Caco-2 (cell line): ENCODE data around the gene BTRC. TPM values are rescaled to one million over a fixed set of nuclear protein-coding genes. Genes with fewer than 3 reads are reported as not detected.

Source experiments
- BruUV-seq: library from RNA; stranded (reverse); fragments of 400-500 nt; replicated peaks from 2 replicates; lab custom pipeline; 2021; lab: Mats Ljungman, UMichigan
- CTCF ChIA-PET: fragments of 300-600 bp; sonication (Branson Sonifier 250); formaldehyde crosslinking; loops from one replicate; lab custom pipeline; 2022; ENCODE audit warnings: antibody characterized with exemption; lab: Charles Lee
- POLR2A ChIA-PET: fragments of 300-600 bp; sonication (Branson Sonifier 250); formaldehyde crosslinking; loops from one replicate; lab custom pipeline; 2022; ENCODE audit warnings: antibody characterized with exemption; lab: Charles Lee
- DNase-seq, 2 experiments: peaks; one replicate each; pipeline versions ENCODE4 v3.0.0 to v3.0.0-alpha.2; 2020 to 2022
- H3K27me3 ChIP-seq: replicated peaks from 2 replicates; pipeline ENCODE4 v1.6.0; 2011; ENCODE audit warnings: low read length; ENCODE audit not compliant: control insufficient read depth, insufficient read depth
- H3K36me3 ChIP-seq: 2 replicates; pipeline ENCODE4 v1.5.1; 2011; ENCODE audit warnings: low read length; ENCODE audit not compliant: control insufficient read depth, insufficient read depth
- H3K4me1 ChIP-seq: fragments of 250-450 bp; sonication (Bioruptor Pico); 2 replicates; pipeline ENCODE4 v1.5.1; 2020; ENCODE audit warnings: mild to moderate bottlenecking
- H3K4me3 ChIP-seq: 2 replicates; pipeline ENCODE4 v1.5.1; 2011; ENCODE audit warnings: low read depth, mild to moderate bottlenecking, control low read depth, low read length
- H3K9me3 ChIP-seq: fragments of 250-450 bp; sonication (Bioruptor Pico); 2 replicates; pipeline ENCODE4 v1.5.1; 2020; ENCODE audit warnings: mild to moderate bottlenecking, moderate library complexity
- H3K27ac Mint-ChIP-seq: one replicate; pipeline ENCODE4 v1.8.0; 2022; ENCODE audit warnings: mixed read lengths; ENCODE audit not compliant: unreplicated experiment
- H3K27me3 Mint-ChIP-seq: one replicate; pipeline ENCODE4 v1.8.0; 2022; ENCODE audit warnings: mixed read lengths; ENCODE audit not compliant: insufficient read depth, unreplicated experiment
- H3K36me3 Mint-ChIP-seq: one replicate; pipeline ENCODE4 v1.8.0; 2022; ENCODE audit warnings: mild to moderate bottlenecking, mixed read lengths; ENCODE audit not compliant: insufficient read depth, unreplicated experiment
- H3K4me1 Mint-ChIP-seq: one replicate; pipeline ENCODE4 v1.8.0; 2022; ENCODE audit warnings: low read depth, mixed read lengths; ENCODE audit not compliant: unreplicated experiment
- H3K4me3 Mint-ChIP-seq: one replicate; pipeline ENCODE4 v1.8.0; 2022; ENCODE audit warnings: mild to moderate bottlenecking, moderate library complexity, mixed read lengths; ENCODE audit not compliant: unreplicated experiment
- H3K9me3 Mint-ChIP-seq: one replicate; pipeline ENCODE4 v1.8.0; 2022; ENCODE audit warnings: mixed read lengths; ENCODE audit not compliant: unreplicated experiment
- CTCF ChIP-seq, 2 experiments: fragments of 200-600 bp in 1 of 2; IDR thresholded peaks; 1 replicate in 1 of 2; 2 replicates in 1 of 2; pipeline versions ENCODE4 v1.5.1 to v1.8.0; 2011 to 2022; ENCODE audit warnings: antibody characterized with exemption in 1 of 2, control low read depth in 1 of 2, inconsistent platforms in 1 of 2, low read depth in 1 of 2, low read length in 1 of 2, mild to moderate bottlenecking in 1 of 2, moderate library complexity in 1 of 2; ENCODE audit not compliant: insufficient read depth in 1 of 2, severe bottlenecking in 1 of 2, unreplicated experiment in 1 of 2
- intact Hi-C: fragments of 100-400 bp; cut with micrococcal nuclease; formaldehyde crosslinking; loops from one replicate; pipeline ENCODE4 v1.10.0; 2022; ENCODE audit not compliant: unreplicated experiment
- total RNA-seq: library from RNA; stranded (reverse); gene quantifications from 2 replicates; pipeline ENCODE4 v1.2.3, GENCODE V29; 2022

The BTRC gene
- total RNA-seq, 1 experiment from 2014 or later = 19.6 TPM

GRCh38 chr10:101566333-101567164 is 212.6 kb downstream of the BTRC start:
- no peak for DNase-seq
- Mint-ChIP-seq H3K4me3 (no peak overlapping the region), H3K9me3 (no peaks in the 10 kb centered on the region), H3K4me1 (no peaks in the 10 kb centered on the region), H3K27ac (no peak overlapping the region), H3K27me3 (peaks cover 7% of the 10 kb centered on the region), H3K36me3 (peaks cover 8% of the 10 kb centered on the region)
- CTCF ChIA-PET = no interaction called here
- peaks cover 6% of the 10 kb centered on the region; the same call in 1 of the 2 replicates for H3K4me1 ChIP-seq
- BruUV-seq = no TSS peak
- 0 out of 2 replicates have a peak overlapping the region, but pooled peaks have one; percentile 8 for H3K4me3 ChIP-seq
- H3K9me3 ChIP-seq = no peaks in the 10 kb centered on the region
- H3K36me3 ChIP-seq = no peaks in the 10 kb centered on the region
- H3K27me3 ChIP-seq = no peaks in the 10 kb centered on the region
- intact Hi-C loops = no loop called here
- POLR2A ChIA-PET = no interaction called here
- no peak for TF ChIP-seq CTCF (IDR thresholded peaks at IDR 0.05; ENCODE audit: insufficient read depth in 1 of 2, low read depth in 1 of 2, low read length in 1 of 2, severe bottlenecking in 1 of 2, unreplicated experiment in 1 of 2)

- intact Hi-C loops = no loop called here
- no peak for DNase-seq
- Histone ChIP-seq H3K4me3 (no peak overlapping the region), H3K36me3 (no peaks in the 10 kb centered on the region), H3K9me3 (no peaks in the 10 kb centered on the region), H3K27me3 (no peaks in the 10 kb centered on the region), H3K4me1 (peaks cover 6% of the 10 kb centered on the region; the same call in 1 of the 2 replicates)
- Mint-ChIP-seq H3K9me3 (no peaks in the 10 kb centered on the region), H3K27me3 (peaks cover 7% of the 10 kb centered on the region), H3K4me3 (no peak overlapping the region), H3K36me3 (peaks cover 8% of the 10 kb centered on the region), H3K27ac (no peak overlapping the region), H3K4me1 (no peaks in the 10 kb centered on the region)
- CTCF ChIA-PET = interaction anchor here (0.6 to 0.9 kb wide), 2 partner anchors 72 to 123 kb away, joined by 3 to 8 read pairs; no protein-coding TSS in a partner anchor
- no TSS peak for BruUV-seq
- no peak for TF ChIP-seq CTCF (IDR thresholded peaks at IDR 0.05; ENCODE audit: insufficient read depth in 1 of 2, low read depth in 1 of 2, low read length in 1 of 2, severe bottlenecking in 1 of 2, unreplicated experiment in 1 of 2)
- POLR2A ChIA-PET = no interaction called here
Observed at GRCh38 chr10:101567165-101568006, 213.4 kb downstream of the BTRC start.

GRCh38 chr10:101568054-101568745 is 214.2 kb downstream of the BTRC start:
- Histone ChIP-seq H3K4me3 (no peak overlapping the region), H3K4me1 (peaks cover 6% of the 10 kb centered on the region; the same call in 1 of the 2 replicates), H3K9me3 (no peaks in the 10 kb centered on the region), H3K27me3 (no peaks in the 10 kb centered on the region), H3K36me3 (no peaks in the 10 kb centered on the region)
- Mint-ChIP-seq H3K9me3 (no peaks in the 10 kb centered on the region), H3K36me3 (peaks cover 8% of the 10 kb centered on the region), H3K27ac (no peak overlapping the region), H3K4me1 (no peaks in the 10 kb centered on the region), H3K4me3 (no peak overlapping the region), H3K27me3 (peaks cover 7% of the 10 kb centered on the region)
- intact Hi-C loops = no loop called here
- CTCF ChIA-PET = interaction anchor here (0.6 to 0.9 kb wide), 2 partner anchors 73 to 124 kb away, joined by 3 to 8 read pairs; no protein-coding TSS in a partner anchor
- no peak for TF ChIP-seq CTCF (IDR thresholded peaks at IDR 0.05; ENCODE audit: insufficient read depth in 1 of 2, low read depth in 1 of 2, low read length in 1 of 2, severe bottlenecking in 1 of 2, unreplicated experiment in 1 of 2)
- BruUV-seq = no TSS peak
- no peak for DNase-seq
- POLR2A ChIA-PET = no interaction called here
